ENCODE measurements around the gene PLAAT4.
"Not testable (repeated sequence)": the region's sequence is repeated elsewhere in the genome, so short reads cannot be mapped to it uniquely, and the experiment has no call there.

The PLAAT4 gene

DNA sequence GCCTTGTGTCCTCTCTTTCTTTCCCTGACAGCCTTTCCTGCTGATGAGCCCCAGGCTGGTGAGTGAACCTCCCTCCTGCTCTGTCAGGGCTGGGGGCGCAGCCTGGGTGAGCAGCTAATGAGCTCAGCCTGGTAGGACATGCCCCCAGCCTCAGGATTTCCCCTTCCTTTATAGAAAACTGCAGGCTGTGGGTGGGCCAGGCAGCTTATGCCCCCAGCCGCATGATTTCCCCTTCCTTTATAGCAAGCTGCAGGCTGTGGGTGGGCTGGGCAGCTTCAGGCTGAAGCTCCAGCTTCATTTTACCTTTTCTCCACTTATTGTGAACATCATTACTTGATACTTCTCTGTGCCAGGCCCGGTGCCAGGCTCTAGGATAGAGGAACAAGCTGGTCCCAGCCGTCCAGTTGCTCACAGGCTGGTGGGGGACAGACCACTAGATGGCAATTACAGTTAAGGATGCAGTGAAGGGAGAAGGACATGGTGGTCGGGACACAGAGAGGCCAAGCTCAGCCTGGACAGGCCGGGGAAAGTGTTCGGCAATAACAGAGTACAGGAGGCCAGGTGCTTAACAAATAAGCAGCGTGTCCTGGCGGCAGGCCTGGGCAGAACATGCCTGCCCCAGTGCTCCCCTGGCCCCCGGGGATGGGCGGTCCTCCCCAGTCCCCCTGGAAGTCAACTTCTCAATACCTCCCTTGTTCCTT is 25.4 kb upstream of the PLAAT4 start:
- DNase-seq (ENCODE audit: low spot score) = no peak

DNA sequence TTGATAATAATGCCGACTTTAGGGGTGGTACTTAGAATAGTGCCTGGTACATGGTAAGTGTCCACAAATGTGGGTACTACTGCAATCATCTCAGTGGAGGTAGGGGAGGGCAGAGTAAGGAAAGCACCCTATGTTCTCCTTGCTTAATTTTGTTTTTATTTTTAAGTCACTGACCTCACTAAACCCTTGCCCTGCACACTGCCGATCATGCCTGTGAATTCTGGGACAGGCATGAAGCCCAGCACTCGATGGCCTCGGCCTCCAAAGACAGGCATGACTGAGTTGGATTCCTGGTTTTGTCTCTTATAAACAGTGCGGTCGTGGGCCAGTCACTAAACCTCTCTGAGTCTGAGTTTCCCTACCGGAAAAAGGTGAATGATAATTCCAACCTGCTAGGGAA is 23.8 kb upstream of the PLAAT4 start:
- DNase-seq (ENCODE audit: low spot score) = no peak

DNA sequence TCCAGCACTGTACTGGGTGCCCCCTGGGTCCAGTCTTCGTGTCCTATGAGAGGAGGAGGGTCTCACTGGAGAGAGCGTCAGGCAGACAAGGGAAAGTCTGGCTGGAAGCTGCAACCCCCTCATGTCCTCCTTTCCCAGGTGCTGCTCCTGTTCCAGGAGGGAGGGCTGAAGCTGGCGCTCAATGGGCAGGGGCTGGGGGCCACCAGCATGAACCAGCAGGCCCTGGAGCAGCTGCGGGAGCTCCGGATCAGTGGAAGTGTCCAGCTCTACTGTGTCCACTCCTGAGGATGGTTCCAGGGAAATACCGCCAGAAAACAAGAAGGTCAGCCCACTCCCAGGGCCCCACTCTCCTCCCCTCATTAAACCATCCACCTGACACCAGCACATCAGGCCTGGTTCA is 20.5 kb upstream of the PLAAT4 start:
- DNase-seq (ENCODE audit: low spot score) = no peak

DNA sequence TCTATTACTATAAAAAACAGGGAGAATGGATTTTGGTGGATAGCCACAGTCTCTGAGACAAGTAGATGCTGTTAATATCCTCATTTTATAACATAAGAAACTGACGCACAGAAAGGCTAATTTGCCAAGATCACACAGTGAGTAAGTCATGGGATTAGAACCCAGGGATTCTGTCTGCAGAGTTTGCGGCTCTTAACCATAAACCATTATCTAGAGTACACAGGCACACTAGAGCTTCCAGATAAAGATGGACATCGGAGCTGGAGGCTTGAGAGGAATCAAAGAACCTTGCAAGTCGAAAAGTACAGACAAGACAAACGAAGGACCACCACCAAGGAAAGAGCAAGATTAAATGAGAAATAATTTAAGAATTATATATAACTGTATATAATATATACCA is 19.5 kb upstream of the PLAAT4 start:
- DNase-seq (ENCODE audit: low spot score) = no peak

DNA sequence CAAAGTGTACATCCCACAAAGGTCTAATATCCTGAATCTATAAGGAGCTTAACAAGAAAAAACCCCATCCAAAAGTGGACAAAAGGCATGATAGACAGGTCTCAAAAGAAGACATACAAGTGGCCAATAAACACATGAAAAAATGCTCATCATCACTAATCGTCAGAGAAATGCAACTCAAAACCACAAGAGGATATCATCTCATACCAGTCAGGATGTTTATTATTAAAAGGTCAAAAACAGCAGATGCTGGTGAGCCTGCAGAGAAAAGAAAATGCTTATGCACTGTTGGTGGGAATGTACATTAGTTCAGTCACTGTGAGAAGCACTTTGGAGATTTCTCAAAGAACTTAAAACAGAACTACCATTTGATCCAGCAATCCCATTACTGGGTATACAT is 18.1 kb upstream of the PLAAT4 start:
- no peak for DNase-seq (ENCODE audit: low spot score)

DNA sequence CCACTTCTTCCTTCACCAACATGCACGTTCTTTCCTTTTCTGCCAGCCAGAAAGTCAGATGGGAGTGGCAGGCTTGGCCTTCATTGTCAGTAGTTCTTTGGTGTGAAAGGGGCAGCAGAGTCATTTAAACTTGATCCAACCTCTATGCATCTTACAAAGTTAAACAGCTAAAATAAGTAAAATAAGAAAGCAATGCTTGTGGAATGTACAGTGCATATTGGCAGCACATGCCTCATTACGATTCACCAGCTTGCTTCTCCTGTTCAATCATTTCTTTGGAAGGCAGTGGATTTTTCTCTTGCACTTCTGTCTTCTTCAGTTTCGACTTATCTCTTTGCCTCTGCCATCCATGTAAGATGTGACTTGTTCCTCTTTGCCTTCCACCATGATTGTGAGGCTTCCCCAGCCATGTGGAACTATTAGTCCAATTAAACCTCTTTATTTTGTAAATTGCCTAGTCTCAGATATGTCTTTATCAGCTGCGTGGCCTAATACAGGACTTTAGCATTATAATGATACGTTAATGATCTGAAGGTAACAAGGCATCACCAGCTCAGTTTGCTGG is 15.9 kb upstream of the PLAAT4 start:
- DNase-seq (ENCODE audit: low spot score) = no peak

DNA sequence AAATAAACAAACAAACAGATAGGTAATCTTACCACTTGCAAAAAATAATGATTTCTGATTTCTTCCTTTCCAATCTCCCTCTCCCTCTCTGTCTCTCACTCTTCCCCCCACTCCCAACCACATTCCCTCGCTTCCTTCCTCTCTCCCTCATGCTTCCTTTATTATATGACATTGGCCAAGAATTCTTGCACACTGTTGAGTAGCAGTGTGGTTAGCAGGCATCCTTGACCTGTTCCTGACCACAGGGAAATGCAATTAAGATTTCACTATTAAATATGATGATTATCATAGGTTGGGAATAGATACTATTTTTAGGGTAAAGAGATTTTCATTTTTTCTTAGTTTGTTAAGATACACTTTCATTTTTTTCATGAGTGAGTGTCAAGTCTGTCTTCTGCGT is 14.7 kb upstream of the PLAAT4 start:
- DNase-seq (ENCODE audit: low spot score) = no peak

DNA sequence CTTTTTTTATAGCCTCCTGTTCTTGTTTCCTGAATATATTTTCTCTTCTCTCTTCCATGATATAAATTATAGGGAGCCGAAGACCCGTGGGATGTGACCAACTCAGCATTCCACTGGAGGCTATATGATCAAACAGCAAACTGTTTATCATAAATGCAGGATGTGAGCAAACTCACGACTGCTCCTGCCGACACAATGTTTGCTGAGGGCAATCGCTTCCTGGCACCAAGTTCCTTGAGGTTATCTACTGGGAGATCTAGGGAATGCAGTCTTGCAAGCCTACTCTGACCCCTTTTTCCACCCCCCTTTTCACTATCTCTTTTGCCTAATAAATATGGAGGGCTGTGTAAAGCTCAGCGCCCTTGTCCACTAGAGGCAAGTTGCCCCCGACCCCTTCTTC is 13.5 kb upstream of the PLAAT4 start:
- no peak for DNase-seq (ENCODE audit: low spot score)

DNA sequence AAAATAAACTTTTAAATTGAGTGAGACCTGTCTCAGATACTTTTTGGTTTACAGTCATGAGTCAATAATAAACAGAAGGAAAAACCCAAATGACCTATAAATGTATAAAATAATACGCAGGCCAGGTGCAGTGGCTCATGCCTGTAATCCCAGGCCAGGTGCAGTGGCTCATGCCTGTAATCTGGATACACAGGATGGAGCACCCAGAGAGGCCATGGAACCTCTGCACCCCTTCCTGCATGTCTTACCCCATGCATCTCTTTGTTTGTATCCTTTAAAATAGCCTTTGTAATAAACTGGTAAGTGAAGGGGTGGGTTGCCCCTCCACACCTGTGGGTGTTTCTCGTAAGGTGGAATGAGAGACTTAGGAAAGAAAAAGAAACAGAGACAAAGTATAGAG is 8.9 kb upstream of the PLAAT4 start:
- DNase-seq (ENCODE audit: low spot score) = no peak

DNA sequence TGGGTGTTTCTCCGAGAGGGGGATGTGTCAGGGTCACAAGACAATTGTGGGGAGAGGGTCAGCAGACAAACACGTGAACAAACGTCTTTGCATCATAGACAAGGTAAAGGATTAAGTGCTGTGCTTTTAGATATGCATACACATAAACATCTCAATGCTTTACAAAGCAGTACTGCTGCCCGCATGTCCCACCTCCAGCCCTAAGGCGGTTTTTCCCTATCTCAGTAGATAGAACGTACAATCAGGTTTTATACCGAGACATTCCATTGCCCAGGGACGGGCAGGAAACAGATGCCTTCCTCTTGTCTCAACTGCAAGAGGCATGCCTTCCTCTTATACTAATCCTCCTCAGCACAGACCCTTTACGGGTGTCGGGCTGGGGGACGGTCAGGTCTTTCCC is 8.5 kb upstream of the PLAAT4 start:
- not testable (repeated sequence) for DNase-seq (ENCODE audit: low spot score)

DNA sequence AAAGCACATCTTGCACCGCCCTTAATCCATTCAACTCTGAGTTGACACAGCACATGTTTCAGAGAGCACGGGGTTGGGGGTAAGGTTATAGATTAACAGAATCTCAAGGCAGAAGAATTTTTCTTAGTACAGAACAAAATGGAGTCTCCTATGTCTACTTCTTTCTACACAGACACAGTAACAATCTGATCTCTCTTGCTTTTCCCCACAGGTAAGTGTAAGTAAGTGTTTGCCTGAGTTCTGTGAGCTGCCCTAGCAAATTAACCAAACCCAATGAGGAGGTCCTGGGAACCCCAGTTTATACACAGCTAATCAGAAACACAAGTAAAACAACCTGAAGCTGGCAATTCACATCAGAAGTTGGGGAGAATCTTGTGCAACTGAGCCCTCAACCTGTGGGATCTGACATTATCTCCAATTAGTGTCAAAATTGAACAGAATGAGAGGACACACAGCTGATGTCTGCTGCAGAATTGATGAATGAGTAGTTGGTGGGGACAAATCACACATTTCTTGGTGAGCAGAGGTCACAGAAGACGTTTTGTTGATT is 7.8 kb upstream of the PLAAT4 start:
- DNase-seq (ENCODE audit: low spot score) = not testable (repeated sequence)

DNA sequence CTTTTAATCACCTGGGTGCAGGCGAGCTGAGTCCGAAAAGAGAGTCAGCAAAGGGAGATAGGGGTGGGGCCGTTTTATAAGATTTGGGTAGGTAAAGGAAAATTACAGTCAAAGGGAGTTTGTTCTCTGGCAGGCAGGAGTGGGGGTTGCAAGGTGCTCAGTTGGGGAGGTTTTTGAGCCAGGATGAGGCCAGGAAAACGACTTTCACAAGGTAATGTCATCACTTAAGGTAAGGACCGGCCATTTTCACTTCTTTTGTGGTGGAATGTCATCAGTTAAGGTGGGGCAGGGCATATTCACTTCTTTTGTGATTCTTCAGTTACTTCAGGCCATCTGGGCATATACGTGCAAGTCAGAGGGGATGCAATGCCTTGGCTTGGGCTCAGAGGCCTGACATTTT is 7.2 kb upstream of the PLAAT4 start:
- DNase-seq (ENCODE audit: low spot score) = not testable (repeated sequence)

DNA sequence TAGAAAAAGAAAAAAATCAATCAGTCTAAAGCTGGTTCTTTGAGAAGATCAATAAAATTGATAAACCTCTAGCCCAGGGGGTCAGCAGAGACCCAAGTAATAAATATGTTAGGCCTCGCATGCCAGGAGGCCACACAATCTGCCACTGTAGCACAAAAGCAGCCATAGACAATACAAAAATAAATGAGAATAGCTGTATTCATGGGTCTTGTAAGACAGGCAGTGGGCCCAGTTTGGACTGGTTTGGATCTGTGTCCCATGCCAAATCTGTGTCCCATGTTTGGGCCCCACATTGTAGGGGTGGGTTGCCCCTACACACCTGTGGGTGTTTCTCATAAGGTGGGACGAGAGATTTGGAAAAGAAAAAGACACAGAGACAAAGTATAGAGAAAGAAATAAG is 6.6 kb upstream of the PLAAT4 start:
- DNase-seq (ENCODE audit: low spot score) = peak; percentile 91

DNA sequence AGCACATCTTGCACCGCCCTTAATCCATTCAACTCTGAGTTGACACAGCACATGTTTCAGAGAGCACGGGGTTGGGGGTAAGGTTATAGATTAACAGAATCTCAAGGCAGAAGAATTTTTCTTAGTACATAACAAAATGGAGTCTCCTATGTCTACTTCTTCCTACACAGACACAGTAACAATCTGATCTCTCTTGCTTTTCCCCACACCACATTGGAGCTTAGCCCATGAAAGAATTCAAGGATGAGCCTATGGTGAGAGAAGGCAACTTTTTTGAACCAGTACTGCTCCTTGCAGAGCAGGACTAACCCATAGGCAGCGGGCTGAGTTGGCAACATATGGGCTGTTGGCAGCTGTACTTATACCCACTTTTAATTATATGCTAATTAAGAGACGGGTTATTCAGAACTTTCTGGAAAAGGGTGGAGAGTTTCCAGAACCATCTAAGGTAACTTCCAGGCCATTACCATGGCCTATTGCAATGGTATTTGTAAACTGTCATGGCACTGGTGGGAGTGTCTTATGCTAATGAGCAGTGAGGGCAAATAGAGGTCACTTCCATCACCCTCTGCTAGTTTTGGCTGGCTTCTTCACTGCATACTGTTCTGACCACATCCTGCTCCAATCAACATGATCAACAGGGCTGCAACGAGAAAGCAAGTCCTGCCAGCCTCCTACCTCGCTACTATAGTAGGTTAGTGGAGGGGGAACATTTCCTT is 5.4 kb upstream of the PLAAT4 start:
- DNase-seq (ENCODE audit: low spot score) = not testable (repeated sequence)

DNA sequence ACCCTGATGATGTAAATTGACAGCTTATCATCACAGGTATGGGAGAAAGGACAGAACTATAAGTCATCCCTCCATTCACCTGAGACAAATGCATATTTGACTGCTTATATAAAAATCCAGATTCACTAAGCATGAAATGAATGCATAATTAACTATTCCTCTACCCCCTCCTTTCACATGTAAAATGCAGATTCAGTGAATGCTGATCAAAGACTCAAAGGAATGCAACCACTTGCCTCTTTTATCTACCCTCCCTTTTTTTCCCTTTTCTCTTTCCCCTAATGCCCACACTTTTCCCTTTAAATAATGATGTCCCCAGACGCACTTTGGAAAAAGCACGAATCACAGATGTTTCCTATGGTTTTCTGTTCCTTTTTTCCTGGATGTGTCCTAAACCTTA is 4.5 kb upstream of the PLAAT4 start:
- no peak for DNase-seq (ENCODE audit: low spot score)

DNA sequence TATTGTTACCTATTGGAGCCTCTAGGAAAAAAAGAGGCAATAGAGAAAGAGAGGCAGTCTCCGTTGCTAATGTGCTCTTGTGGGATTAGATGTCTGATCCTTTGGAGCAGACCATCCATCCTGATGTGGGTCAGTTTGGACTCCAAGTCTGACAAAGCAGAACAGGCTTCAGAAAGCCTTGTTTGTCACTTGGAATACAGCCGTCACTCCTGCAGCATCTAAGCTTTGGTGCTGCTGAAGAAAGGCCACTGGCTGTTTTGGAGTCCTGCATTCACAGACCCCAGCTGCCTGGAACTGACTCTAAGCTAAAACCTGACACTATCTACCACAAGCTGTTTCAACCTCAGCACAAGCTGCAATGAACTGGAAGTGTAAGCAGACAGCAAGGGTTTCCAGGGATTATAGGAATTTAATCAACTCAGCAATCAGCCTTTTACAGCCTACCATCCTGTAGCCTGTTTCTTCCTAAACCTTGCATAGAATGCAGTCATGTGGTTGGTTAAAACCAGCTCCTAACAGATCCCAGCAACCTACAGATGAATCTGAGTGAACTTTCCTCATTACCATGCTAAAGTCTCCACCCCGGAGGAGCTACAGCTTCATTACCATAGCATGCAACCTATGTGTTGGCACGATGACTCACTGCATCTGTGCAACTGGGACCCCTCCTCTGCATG is 3.7 kb upstream of the PLAAT4 start:
- peak; percentile 57 for DNase-seq (ENCODE audit: low spot score)

DNA sequence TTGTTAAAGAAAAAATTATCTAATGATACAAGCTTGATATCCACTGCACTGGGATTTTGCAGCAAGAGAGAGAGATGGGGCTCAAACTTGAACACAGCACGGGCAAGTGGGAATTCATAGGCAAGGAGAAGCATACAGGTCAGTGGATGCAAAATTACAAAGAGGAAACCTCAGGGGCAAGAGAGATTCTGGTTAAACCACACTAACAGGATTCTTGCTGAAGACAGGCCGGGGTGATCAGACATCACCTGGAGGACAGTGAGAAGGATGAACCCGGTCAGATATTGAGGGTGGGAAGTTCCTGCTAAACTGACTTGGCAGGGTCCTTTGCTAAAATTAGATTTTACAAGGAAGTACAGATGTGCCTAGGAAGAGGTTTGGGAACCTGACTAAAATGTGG is 2.5 kb upstream of the PLAAT4 start:
- DNase-seq (ENCODE audit: low spot score) = no peak

DNA sequence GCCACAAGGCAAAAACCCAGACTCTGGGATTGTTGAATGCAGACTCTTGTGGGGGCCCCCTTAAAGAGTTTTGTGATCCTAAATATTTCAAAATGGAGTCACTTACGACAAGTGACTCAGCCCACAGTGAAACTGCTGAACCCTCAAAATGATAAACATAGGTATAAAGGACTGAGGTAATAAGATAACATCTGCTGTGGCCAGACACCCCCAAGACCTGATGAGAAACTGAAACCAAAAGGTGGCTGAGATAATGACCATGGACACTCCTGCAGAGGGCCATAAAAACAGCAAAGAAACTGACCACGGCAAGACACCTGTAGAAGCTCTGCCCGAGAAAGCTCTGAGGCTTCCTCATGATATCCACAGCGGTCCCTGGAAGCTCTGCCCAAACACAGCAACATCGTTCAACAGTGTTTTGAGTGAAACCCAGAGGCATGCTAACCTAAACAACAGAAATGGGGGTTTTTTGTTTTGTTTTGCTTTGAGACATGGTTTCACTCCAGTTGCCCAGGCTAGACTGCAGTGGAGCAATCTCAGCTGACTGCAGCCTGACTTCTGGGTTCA is 1.6 kb upstream of the PLAAT4 start:
- DNase-seq (ENCODE audit: low spot score) = no peak

DNA sequence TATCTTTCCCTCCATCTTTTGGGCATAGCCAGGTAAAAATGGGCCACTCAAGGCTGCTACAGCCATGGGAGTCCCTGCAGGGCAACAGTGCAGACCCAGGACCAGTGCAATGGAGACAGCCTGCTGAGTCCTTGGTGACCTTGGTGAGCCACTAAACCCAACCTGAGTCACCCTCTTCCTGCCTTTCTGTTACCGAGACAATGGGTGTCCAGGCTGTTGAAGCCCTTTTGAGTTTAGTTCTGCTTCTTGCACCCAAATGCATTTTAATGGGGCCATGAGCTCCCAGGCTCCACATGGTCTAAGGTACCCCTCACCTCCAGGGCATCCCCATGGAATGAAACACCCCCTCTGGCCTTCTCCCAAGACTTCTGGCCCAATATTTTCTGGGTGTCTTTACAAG is 874 bp upstream of the PLAAT4 start:
- DNase-seq (ENCODE audit: low spot score) = no peak

DNA sequence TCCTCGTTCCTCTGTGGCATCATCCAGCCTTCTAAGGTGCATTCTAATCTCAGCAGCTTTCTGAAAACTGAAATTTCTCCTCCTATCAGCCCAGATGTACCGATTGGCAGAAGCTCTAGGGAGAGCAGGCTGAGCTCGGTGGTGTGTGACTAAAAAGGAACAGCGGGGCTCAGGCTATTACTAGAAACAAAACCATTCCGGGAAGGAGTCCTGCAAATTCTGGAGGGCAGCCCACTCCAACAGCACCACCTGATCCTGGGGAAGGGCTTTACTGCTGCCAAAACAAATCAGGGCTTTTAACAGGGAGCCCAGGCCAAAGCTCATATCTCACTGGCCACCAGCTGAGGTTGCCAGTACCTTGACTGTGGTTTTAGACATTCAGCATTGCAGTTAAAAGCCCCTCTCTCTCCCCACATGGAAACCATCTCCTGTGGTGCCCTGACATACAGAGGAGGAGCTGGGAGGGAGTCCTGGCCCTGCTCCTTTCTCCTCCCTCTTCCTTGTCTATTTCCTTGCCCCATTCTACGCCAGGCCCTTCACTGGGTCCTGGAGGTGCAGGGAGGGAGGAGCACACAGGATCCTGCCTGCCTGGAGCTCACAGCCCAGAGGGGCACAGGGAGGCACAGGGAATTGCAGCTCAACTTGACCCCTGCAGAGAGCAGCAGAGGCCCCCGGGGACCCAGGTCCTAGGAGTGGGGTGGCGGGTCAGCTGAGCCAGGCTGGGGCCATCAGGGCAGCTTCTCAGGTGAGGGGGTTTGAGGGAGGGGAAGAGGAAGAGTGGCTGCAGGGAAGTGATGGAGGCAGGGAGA is 889 bp downstream of the PLAAT4 start:
- peak; percentile 81 for DNase-seq (ENCODE audit: low spot score)

DNA sequence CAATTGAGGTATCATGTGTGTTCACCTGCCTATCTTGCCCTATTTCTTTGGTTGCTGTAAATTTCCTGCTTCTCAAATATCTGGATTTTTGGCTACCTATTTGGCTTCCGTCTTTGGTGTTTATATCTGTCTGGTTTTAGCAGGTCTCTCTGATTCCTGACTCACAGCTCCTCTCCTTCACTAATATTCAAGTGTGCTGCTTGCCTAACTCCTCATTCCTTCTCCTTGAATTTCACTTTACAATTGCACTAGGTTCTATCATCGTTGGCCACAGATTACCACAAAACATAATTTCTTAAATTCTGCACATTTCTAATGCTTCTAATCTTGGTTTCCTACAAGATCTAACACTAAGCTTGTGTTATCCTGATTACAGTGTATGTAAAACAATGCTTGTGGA is 5.9 kb downstream of the PLAAT4 start:
- DNase-seq (ENCODE audit: low spot score) = not testable (repeated sequence)

DNA sequence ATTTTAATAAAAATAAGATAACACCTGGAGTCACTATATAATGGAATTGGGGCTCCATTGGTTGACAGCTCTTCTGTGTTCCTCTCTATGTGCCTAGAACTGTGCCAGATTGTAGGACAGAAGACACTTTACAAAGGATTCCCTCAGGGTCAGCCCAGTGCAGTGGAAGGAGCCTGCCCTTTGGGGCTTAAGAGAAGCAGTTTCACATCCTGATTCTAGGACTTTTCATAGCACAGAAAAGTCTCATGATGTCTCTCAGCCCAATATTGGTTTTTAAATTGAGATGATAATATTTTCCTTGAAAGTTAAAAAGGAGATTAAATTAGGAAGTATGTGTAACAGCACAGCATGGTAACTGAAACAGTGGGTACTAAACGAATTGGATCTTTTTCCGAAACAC is 7.1 kb downstream of the PLAAT4 start:
- DNase-seq (ENCODE audit: low spot score) = no peak

Data from pons (tissue), 1 donor.